Measurements from ENCODE around the gene GALNT12.

Gene GALNT12

DNA sequence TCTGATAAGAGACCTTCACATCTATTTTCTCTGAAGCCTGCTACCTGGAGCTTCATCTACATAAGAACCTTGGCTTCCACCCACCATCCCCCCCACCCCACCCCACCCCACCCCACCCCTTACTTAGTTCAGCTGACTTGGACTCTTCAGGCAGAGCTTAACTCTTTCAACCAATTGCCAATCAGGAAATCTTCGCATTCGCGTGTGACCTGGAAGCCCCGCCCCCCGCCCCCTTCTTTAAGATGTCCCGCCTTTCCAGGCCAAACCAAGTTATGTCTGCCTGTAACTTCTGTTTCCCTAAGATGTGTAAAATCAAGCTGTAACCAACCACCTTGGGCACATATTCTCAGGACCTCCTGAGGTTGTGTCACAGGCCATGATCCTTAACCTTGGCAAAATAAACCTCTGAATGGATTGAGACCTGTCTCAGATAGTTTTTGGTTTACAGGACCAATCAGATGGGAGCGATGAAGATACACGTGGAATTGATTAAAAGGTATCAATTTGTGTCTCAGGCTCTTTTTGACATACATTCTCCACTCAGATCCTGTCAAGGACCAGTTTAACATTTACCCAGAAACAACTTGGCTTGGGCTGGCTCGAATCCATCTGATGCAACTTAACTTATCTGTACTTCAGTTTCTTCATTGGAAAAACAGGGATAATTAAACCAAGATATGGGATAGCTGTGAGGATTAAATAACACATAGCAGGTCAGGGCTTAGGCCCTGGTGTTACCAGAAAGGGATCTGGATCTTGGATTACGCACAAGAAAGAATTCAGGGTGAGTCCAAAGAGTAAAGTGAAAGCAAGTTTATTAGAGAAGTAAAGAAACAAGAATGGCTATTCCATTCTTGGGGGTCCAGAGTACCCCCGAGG, 43.6 kb downstream of the GALNT12 start:
- TF ChIP-seq ZBTB7A (IDR thresholded peaks at IDR 0.05; ENCODE audit: low read depth) (no peak), EGR1 (IDR thresholded peaks at IDR 0.05) (no peak), CREB1 (IDR thresholded peaks at IDR 0.05; ENCODE audit: low read depth) (no peak), EP300 (IDR thresholded peaks at IDR 0.05; ENCODE audit: borderline replicate concordance) (no peak), FOXM1 (IDR thresholded peaks at IDR 0.05; ENCODE audit: borderline replicate concordance, low read depth) (no peak), YY1 (IDR thresholded peaks at IDR 0.05; ENCODE audit: low read depth) (no peak), NFIC (IDR thresholded peaks at IDR 0.05) (no peak), TCF12 (IDR thresholded peaks at IDR 0.05; ENCODE audit: low read depth) (no peak), RAD21 (IDR thresholded peaks at IDR 0.05; ENCODE audit: low read depth) (no peak), TEAD4 (IDR thresholded peaks at IDR 0.05) (no peak), TAF1 (IDR thresholded peaks at IDR 0.05; ENCODE audit: low read depth) (no peak)
- TF ChIP-seq, protein P1, sequence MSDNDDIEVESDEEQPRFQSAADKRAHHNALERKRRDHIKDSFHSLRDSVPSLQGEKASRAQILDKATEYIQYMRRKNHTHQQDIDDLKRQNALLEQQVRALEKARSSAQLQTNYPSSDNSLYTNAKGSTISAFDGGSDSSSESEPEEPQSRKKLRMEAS (IDR thresholded peaks at IDR 0.05), result no peak
- TF ChIP-seq, protein P2, sequence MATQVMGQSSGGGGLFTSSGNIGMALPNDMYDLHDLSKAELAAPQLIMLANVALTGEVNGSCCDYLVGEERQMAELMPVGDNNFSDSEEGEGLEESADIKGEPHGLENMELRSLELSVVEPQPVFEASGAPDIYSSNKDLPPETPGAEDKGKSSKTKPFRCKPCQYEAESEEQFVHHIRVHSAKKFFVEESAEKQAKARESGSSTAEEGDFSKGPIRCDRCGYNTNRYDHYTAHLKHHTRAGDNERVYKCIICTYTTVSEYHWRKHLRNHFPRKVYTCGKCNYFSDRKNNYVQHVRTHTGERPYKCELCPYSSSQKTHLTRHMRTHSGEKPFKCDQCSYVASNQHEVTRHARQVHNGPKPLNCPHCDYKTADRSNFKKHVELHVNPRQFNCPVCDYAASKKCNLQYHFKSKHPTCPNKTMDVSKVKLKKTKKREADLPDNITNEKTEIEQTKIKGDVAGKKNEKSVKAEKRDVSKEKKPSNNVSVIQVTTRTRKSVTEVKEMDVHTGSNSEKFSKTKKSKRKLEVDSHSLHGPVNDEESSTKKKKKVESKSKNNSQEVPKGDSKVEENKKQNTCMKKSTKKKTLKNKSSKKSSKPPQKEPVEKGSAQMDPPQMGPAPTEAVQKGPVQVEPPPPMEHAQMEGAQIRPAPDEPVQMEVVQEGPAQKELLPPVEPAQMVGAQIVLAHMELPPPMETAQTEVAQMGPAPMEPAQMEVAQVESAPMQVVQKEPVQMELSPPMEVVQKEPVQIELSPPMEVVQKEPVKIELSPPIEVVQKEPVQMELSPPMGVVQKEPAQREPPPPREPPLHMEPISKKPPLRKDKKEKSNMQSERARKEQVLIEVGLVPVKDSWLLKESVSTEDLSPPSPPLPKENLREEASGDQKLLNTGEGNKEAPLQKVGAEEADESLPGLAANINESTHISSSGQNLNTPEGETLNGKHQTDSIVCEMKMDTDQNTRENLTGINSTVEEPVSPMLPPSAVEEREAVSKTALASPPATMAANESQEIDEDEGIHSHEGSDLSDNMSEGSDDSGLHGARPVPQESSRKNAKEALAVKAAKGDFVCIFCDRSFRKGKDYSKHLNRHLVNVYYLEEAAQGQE (IDR thresholded peaks at IDR 0.05; ENCODE audit: low read depth), result no peak
- TF ChIP-seq, protein P3, sequence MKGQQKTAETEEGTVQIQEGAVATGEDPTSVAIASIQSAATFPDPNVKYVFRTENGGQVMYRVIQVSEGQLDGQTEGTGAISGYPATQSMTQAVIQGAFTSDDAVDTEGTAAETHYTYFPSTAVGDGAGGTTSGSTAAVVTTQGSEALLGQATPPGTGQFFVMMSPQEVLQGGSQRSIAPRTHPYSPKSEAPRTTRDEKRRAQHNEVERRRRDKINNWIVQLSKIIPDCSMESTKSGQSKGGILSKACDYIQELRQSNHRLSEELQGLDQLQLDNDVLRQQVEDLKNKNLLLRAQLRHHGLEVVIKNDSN (IDR thresholded peaks at IDR 0.05), result no peak

DNA sequence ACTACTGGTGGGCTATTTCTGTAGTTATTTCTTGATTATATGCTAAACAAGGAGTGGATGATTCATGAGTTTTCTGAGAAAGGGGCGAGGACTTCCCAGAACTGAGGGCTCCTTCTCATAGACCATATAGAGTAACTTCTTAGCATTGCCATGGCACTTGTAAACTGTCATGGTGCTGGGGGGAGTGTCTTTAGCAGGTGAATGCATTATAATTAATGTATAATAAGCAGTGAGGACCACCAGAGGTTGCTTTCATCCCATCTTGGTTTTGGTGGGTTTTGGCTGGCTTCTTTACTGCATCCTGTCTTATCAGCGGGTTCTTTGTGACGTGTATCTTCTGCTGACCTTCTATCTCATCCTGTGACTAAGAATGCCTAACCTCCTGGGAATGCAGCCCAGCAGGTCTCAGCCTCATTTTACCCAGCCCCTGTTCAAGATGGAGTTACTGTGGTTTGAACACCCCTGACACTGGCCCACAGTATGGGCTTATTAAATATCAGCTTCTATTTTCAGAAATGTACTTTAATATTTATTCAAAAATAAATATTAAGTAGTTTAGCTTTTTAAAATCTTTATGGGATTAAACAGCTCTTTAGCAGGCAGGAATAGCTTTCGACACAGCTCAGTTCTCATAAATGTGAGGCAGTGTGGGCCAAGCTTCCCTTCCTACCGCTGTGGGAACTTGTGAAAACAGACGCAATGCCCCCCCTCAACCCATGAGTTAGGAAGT, 44.4 kb downstream of the GALNT12 start:
- TF ChIP-seq NFIC (IDR thresholded peaks at IDR 0.05) (no peak), FOXM1 (IDR thresholded peaks at IDR 0.05; ENCODE audit: borderline replicate concordance, low read depth) (no peak), ZBTB7A (IDR thresholded peaks at IDR 0.05; ENCODE audit: low read depth) (no peak), CREB1 (IDR thresholded peaks at IDR 0.05; ENCODE audit: low read depth) (no peak), YY1 (IDR thresholded peaks at IDR 0.05; ENCODE audit: low read depth) (no peak), CEBPB (IDR thresholded peaks at IDR 0.05) (no peak)
- TF ChIP-seq, protein P1 (IDR thresholded peaks at IDR 0.05), result no peak

DNA sequence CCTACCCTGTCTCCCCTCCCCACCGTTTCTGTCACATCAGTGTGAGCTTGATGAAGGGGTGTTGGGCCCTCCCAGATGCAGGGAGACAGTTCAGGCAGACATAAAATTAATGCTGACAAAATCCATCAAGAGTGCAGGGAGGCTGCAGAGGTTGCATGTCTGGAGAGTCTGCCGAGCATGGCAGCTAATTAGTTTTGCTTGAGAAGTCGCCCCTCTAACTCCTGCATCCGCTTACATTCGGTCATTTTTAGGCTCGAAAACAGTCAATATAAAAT, 44.9 kb downstream of the GALNT12 start:
- TF ChIP-seq CEBPB (IDR thresholded peaks at IDR 0.05) (no peak), TAF1 (IDR thresholded peaks at IDR 0.05; ENCODE audit: low read depth) (no peak), EP300 (IDR thresholded peaks at IDR 0.05; ENCODE audit: borderline replicate concordance) (no peak), TCF12 (IDR thresholded peaks at IDR 0.05; ENCODE audit: low read depth) (no peak), YY1 (IDR thresholded peaks at IDR 0.05; ENCODE audit: low read depth) (no peak), ZBTB7A (IDR thresholded peaks at IDR 0.05; ENCODE audit: low read depth) (no peak), NFIC (IDR thresholded peaks at IDR 0.05) (no peak), EGR1 (IDR thresholded peaks at IDR 0.05) (no peak), CREB1 (IDR thresholded peaks at IDR 0.05; ENCODE audit: low read depth) (no peak), FOXM1 (IDR thresholded peaks at IDR 0.05; ENCODE audit: borderline replicate concordance, low read depth) (no peak), TEAD4 (IDR thresholded peaks at IDR 0.05) (no peak), RAD21 (IDR thresholded peaks at IDR 0.05; ENCODE audit: low read depth) (no peak)
- TF ChIP-seq, protein P3 (IDR thresholded peaks at IDR 0.05), result no peak
- TF ChIP-seq, protein P2 (IDR thresholded peaks at IDR 0.05; ENCODE audit: low read depth), result no peak
- TF ChIP-seq, protein P1 (IDR thresholded peaks at IDR 0.05), result no peak

DNA sequence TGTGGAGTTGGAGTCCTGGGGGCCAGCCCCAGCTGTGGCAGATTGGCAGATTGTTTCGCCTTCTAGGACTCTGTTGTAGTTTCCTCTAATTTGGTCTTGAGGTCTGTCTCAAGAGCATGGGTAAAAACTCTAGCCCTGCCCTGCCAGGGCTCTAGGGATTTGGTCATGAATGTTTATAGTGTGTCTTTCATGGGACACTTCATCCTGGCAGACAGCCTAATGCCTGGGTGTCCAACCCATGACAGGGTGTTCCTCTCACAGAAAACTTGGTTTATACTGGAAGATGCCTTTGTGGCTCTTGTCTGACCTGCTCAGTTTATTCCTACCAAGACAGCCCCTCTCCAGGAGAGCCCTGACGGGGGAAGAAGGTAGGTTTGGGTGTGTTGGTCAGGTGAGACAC, 45.5 kb downstream of the GALNT12 start:
- TF ChIP-seq YY1 (IDR thresholded peaks at IDR 0.05; ENCODE audit: low read depth) (no peak), TCF12 (IDR thresholded peaks at IDR 0.05; ENCODE audit: low read depth) (no peak), CEBPB (IDR thresholded peaks at IDR 0.05) (no peak)
- TF ChIP-seq, protein P2 (IDR thresholded peaks at IDR 0.05; ENCODE audit: low read depth), result no peak
